H1 (cell line): Measurements from ENCODE around the gene CRYM. TPM values are rescaled to one million over a fixed set of nuclear protein-coding genes. Genes with fewer than 3 reads are reported as not detected.

Experiments
- BACH1 ChIP-seq: IDR thresholded peaks from 2 replicates; pipeline ENCODE4 v1.6.1; 2012; ENCODE audit warnings: low read length, improper control_type of control experiment
- KDM4A ChIP-seq: IDR thresholded peaks from one replicate; pipeline ENCODE4 v1.7.1; 2012; ENCODE audit warnings: low read depth, mild to moderate bottlenecking, moderate library complexity, low read length, inconsistent platforms; ENCODE audit not compliant: severe bottlenecking
- RXRA ChIP-seq: IDR thresholded peaks from 2 replicates; pipeline ENCODE4 v1.6.1; 2011; ENCODE audit warnings: low read depth, mild to moderate bottlenecking, low read length, moderate library complexity; ENCODE audit not compliant: insufficient read depth
- polyA plus RNA-seq, 7 experiments: library from polyadenylated mRNA; depleted of rRNA in 3 of 7; stranded (reverse) in 5 of 7; unstranded in 2 of 7; fragments of >200 nt in 5 of 7; fragments of 200-250 nt in 2 of 7; gene quantifications; 1 replicate in 5 of 7; 2 replicates in 1 of 7; 4 replicates in 1 of 7; pipeline versions ENCODE4 v1.2.1 to v1.2.3, GENCODE V29; 2011 to 2013; ENCODE audit warnings: missing spikeins in 2 of 7, mixed read lengths in 2 of 7
- total RNA-seq: library from RNA; stranded (reverse); fragmentation: NEBNext Ultra II Directional; extraction: Animal tissue kit (Norgen Biotek cat#: 25700); gene quantifications from 2 replicates; pipeline ENCODE4 v1.2.1, GENCODE V29; 2021

CRYM gene
- total and polyA plus RNA-seq, 2 of the 8 experiments (the other 6 are each of a cell fraction or from before 2014, with no cell fraction given): 12.9 to 40.4 TPM

GRCh38 chr16:21277045-21277926, 804 bp downstream of the CRYM start (continued):
- no peak for TF ChIP-seq RXRA
- no peak for TF ChIP-seq KDM4A
- TF ChIP-seq BACH1: no peak
